A673 (cell line): ENCODE results near the gene MKNK1. TPM values are rescaled to one million over a fixed set of nuclear protein-coding genes. Genes with fewer than 3 reads are reported as not detected.

ENCODE experiments used
- BruUV-seq: library from RNA; stranded (reverse); fragments of 400-500 nt; replicated peaks from 2 replicates; lab custom pipeline; 2021; lab: Mats Ljungman, UMichigan
- CTCF ChIA-PET: fragments of 300-600 bp; sonication (Branson Sonifier 250); formaldehyde crosslinking; loops from one replicate; lab custom pipeline; 2022; ENCODE audit warnings: antibody characterized with exemption; lab: Charles Lee
- POLR2A ChIA-PET: fragments of 300-600 bp; sonication (Branson Sonifier 250); formaldehyde crosslinking; loops from one replicate; lab custom pipeline; 2022; ENCODE audit warnings: antibody characterized with exemption; ENCODE audit not compliant: low non-redundant PET; lab: Charles Lee
- DNase-seq: peaks from one replicate; pipeline ENCODE4 v3.0.0-alpha.2; 2015; ENCODE audit warnings: low spot score
- H3K27ac ChIP-seq: fragments of 200-600 bp; sonication (generic); 2 replicates; pipeline ENCODE4 v1.5.1; 2016; ENCODE audit warnings: mixed run types, low read depth, mild to moderate bottlenecking, mixed read lengths, antibody characterized with exemption, low read length; ENCODE audit not compliant: poor library complexity, severe bottlenecking
- H3K27me3 ChIP-seq: fragments of 200-600 bp; sonication (generic); replicated peaks from 2 replicates; pipeline ENCODE4 v1.6.1; 2017; ENCODE audit warnings: mixed run types, low read depth, mild to moderate bottlenecking, mixed read lengths, antibody characterized with exemption, low read length; ENCODE audit not compliant: insufficient read depth, poor library complexity
- H3K36me3 ChIP-seq: fragments of 200-600 bp; sonication (generic); 2 replicates; pipeline ENCODE4 v1.6.1; 2016; ENCODE audit warnings: mixed run types, mild to moderate bottlenecking, mixed read lengths, antibody characterized with exemption, low read length; ENCODE audit not compliant: insufficient read depth, poor library complexity, severe bottlenecking
- H3K4me1 ChIP-seq: fragments of 200-600 bp; sonication (generic); 2 replicates; pipeline ENCODE4 v1.6.1; 2017; ENCODE audit warnings: mixed run types, mild to moderate bottlenecking, mixed read lengths, antibody characterized with exemption, low read length; ENCODE audit not compliant: insufficient read depth, poor library complexity, severe bottlenecking
- H3K4me3 ChIP-seq: fragments of 200-600 bp; sonication (generic); 2 replicates; pipeline ENCODE4 v1.5.1; 2016; ENCODE audit warnings: low read depth, mixed run types, mild to moderate bottlenecking, mixed read lengths, low read length; ENCODE audit not compliant: poor library complexity, severe bottlenecking
- H3K9me3 ChIP-seq: fragments of 200-600 bp; sonication (generic); 2 replicates; pipeline ENCODE4 v1.6.1; 2016; ENCODE audit warnings: mixed run types, low read depth, mild to moderate bottlenecking, mixed read lengths, antibody characterized with exemption, low read length; ENCODE audit not compliant: poor library complexity, severe bottlenecking
- EZH2 ChIP-seq: fragments of 200-600 bp; sonication (generic); IDR thresholded peaks from 2 replicates; pipeline ENCODE4 v1.6.1; 2017; ENCODE audit warnings: borderline replicate concordance, low read depth, mild to moderate bottlenecking, mixed read lengths, antibody characterized with exemption, low read length; ENCODE audit not compliant: poor library complexity, severe bottlenecking
- intact Hi-C: fragments of 100-400 bp; cut with micrococcal nuclease; formaldehyde crosslinking; loops from one replicate; pipeline ENCODE4 v1.10.0; 2022; ENCODE audit not compliant: unreplicated experiment
- total RNA-seq: library from RNA; stranded (reverse); gene quantifications from 2 replicates; pipeline ENCODE4 v1.2.3, GENCODE V29; 2021
- TF ChIP-seq, protein P1 (sequence below): fragments of 300-800, 200-600 bp; sonication (generic); conservative IDR thresholded peaks from 2 replicates; pipeline ENCODE4 v1.5.1; 2017; ENCODE audit warnings: low read depth, mild to moderate bottlenecking, antibody characterized with exemption, low read length, moderate library complexity, mixed read lengths

MKNK1 gene
- total RNA-seq, 1 experiment from 2014 or later = 22.7 TPM

DNA sequence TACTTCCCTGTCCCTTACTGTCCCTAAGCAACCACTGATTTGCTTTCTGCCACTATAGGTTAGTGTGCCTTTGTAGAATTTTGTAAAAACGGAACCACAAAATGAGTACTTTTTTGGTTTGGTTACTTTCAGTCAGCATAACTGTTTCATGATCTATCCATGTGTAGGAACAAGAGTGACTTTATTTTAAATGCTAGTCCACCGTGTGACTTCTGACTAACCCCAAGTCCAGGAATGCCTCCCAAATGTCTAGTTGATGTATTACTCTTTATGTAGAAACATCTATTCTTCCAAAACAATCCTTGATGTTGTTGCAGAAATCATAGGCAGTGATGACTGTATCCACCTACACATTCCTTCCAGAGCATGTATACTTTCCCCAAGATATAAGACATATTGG, 42.8 kb upstream of the MKNK1 start:
- Histone ChIP-seq H3K4me1 (no peaks in the 10 kb centered on the region), H3K27ac (no peak overlapping the region), H3K4me3 (no peak overlapping the region), H3K36me3 (peaks cover 14% of the 10 kb centered on the region), H3K27me3 (no peaks in the 10 kb centered on the region), H3K9me3 (peaks cover 14% of the 10 kb centered on the region)
- no peak for DNase-seq
- no peak for TF ChIP-seq EZH2
- TF ChIP-seq, protein P1, sequence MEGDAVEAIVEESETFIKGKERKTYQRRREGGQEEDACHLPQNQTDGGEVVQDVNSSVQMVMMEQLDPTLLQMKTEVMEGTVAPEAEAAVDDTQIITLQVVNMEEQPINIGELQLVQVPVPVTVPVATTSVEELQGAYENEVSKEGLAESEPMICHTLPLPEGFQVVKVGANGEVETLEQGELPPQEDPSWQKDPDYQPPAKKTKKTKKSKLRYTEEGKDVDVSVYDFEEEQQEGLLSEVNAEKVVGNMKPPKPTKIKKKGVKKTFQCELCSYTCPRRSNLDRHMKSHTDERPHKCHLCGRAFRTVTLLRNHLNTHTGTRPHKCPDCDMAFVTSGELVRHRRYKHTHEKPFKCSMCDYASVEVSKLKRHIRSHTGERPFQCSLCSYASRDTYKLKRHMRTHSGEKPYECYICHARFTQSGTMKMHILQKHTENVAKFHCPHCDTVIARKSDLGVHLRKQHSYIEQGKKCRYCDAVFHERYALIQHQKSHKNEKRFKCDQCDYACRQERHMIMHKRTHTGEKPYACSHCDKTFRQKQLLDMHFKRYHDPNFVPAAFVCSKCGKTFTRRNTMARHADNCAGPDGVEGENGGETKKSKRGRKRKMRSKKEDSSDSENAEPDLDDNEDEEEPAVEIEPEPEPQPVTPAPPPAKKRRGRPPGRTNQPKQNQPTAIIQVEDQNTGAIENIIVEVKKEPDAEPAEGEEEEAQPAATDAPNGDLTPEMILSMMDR = no peak
- BruUV-seq = no TSS peak
- intact Hi-C loops = no loop called here
- ChIA-PET CTCF (no interaction called here), POLR2A (no interaction called here)

DNA sequence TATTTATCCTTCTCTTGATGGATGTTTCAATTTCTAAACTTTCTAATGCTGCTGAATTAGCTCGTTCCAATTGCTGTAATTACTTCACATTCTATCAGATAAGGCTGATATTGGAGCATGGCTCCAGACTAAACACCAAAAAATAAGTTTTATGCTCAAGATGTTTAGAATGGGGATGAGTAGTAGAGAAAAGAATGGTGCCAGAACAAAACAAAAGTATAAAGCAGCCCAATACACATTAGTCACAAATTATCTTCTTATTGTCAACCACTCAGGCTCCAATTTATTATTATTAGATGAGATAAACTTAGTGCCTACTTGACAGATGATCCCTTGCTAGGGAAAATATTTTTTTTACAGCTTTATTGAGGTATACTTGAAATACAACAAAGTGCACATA, 42.3 kb upstream of the MKNK1 start:
- BruUV-seq = no TSS peak
- no peaks in the 10 kb centered on the region for H3K27me3 ChIP-seq
- TF ChIP-seq, protein P1 = no peak
- no peak for TF ChIP-seq EZH2
- no peak overlapping the region for H3K4me3 ChIP-seq
- intact Hi-C loops = no loop called here
- peaks cover 14% of the 10 kb centered on the region for H3K9me3 ChIP-seq
- peaks cover 14% of the 10 kb centered on the region for H3K36me3 ChIP-seq
- H3K4me1 ChIP-seq = no peaks in the 10 kb centered on the region
- POLR2A ChIA-PET = no interaction called here
- no peak overlapping the region for H3K27ac ChIP-seq
- DNase-seq = no peak
- CTCF ChIA-PET = no interaction called here

DNA sequence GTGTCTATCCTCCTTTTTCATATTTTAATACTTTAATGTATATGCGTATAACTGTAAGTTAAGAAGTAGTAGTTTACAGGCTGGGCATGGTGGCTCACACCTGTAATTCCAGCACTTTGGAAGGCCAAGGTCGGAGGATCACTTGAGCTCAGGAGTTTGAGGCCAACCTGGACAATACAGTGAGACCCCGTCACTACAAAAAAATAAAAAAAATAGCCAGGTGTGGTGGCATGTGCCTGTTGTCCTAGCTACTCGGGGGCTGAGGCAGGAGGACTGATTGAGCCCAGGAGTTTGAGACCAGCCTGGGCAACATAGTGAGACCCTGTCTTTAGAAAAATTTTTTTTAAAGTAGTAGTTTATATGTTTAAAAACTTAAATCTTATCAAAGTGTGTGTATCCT, 41.7 kb upstream of the MKNK1 start:
- no TSS peak for BruUV-seq
- Histone ChIP-seq H3K9me3 (peaks cover 14% of the 10 kb centered on the region), H3K4me3 (no peak overlapping the region), H3K36me3 (peaks cover 14% of the 10 kb centered on the region), H3K27me3 (no peaks in the 10 kb centered on the region), H3K27ac (no peak overlapping the region), H3K4me1 (no peaks in the 10 kb centered on the region)
- TF ChIP-seq, protein P1 = no peak
- TF ChIP-seq EZH2 = no peak
- no peak for DNase-seq
- intact Hi-C loops = no loop called here
- POLR2A ChIA-PET = no interaction called here
- CTCF ChIA-PET = interaction anchor here (0.6 kb wide), 1 partner anchor 244 kb away, joined by 3 read pairs; no protein-coding TSS in a partner anchor
